Activated naive CD8-positive, alpha-beta T cell (primary cell): ENCODE results near the gene PCBP2.

Experiments used
- H3K27ac Mint-ChIP-seq: one replicate; pipeline ENCODE4 v1.8.0; 2021; ENCODE audit warnings: mixed read lengths
- H3K27me3 Mint-ChIP-seq: one replicate; pipeline ENCODE4 v1.8.0; 2021; ENCODE audit warnings: mixed read lengths
- H3K36me3 Mint-ChIP-seq: one replicate; pipeline ENCODE4 v1.8.0; 2021; ENCODE audit warnings: mixed read lengths
- H3K4me1 Mint-ChIP-seq: one replicate; pipeline ENCODE4 v1.8.0; 2021; ENCODE audit warnings: low read depth, mixed read lengths
- H3K4me3 Mint-ChIP-seq: one replicate; pipeline ENCODE4 v1.8.0; 2021; ENCODE audit warnings: mild to moderate bottlenecking, mixed read lengths
- H3K9me3 Mint-ChIP-seq: one replicate; pipeline ENCODE4 v1.8.0; 2021; ENCODE audit warnings: low read depth, mixed read lengths

The PCBP2 gene

DNA sequence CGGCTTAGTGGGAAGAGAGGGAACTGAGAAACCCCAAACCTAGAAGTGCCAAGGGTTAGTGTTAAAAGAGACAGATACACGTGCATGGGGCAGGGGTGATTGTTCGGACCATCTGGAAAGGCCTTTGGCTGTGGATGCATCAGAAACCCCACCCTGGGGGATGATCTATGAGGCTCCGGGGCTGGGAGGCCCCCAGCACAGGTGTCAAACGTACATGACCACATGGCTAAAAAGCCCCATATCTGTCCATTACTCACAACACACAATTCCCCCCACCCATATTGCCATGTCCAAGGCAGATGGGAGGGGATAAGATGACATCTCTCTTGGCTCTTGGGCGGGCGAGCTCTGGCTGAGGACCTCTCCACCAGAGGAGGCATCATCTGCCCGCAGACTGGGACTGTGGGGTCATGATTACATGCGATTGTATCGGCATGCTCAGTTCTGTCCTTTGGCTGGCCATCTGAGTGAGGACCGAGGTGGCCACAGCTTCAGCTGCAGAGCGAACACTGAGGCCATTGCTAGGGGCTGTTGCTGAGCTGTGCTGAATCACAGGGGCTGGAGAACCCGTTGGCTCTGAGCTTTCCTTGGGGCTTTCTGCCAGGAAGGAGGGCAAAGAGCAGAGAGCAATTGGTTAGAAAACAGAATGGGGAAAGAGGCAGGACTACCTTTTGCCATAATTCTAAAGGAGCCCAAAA is 65.0 kb downstream of the PCBP2 start:
- H3K4me1 Mint-ChIP-seq: peaks cover 2% of the 10 kb centered on the region
- peaks cover 7% of the 10 kb centered on the region for H3K36me3 Mint-ChIP-seq
- no peaks in the 10 kb centered on the region for H3K9me3 Mint-ChIP-seq
- no peaks in the 10 kb centered on the region for H3K27me3 Mint-ChIP-seq
- no peak overlapping the region for H3K4me3 Mint-ChIP-seq
- no peak overlapping the region for H3K27ac Mint-ChIP-seq

DNA sequence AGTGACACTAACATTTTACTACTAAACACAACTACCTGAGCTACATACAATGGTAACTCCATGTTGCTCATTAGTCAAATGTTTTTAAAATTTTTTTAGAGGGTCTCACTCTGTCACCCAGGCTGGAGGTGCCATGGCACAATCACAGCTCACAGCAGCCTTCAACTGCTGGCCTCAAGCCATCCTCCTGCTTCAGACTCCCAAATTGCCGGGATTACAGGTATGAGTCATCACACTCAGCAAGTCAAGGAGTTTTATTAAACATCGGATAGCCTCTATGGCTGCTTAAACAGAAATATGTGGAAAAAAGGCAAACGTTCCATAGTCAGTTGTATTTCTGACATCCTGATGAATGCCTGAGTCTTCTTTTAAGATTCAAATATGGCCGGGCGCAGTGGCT is 66.5 kb downstream of the PCBP2 start:
- peaks cover 2% of the 10 kb centered on the region for H3K4me1 Mint-ChIP-seq
- H3K27me3 Mint-ChIP-seq: no peaks in the 10 kb centered on the region
- no peak overlapping the region for H3K4me3 Mint-ChIP-seq
- H3K36me3 Mint-ChIP-seq: peaks cover 9% of the 10 kb centered on the region
- H3K9me3 Mint-ChIP-seq: no peaks in the 10 kb centered on the region
- H3K27ac Mint-ChIP-seq: no peak overlapping the region

DNA sequence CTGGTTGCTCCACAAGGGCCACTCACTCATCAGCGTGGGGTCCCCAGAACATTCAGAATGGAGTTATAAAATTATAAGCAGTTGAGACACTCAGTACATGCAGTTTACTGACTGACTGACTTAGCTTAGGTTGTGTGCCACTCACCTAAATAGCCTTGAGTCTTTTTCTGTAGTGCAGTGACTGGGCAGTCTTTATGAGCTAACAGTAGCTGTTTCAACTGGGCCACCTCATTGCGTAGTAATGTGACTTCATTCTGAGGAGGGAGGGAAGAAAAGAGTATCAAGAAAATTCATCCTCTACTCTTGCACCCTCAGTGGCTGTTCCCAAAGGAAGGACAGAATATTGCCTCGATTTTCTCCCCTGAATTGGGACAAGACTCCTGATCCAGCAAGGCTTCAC is 71.2 kb downstream of the PCBP2 start:
- H3K4me1 Mint-ChIP-seq: peaks cover 2% of the 10 kb centered on the region
- H3K27me3 Mint-ChIP-seq: no peaks in the 10 kb centered on the region
- H3K27ac Mint-ChIP-seq: no peak overlapping the region
- no peaks in the 10 kb centered on the region for H3K9me3 Mint-ChIP-seq
- peaks cover 9% of the 10 kb centered on the region for H3K36me3 Mint-ChIP-seq
- no peak overlapping the region for H3K4me3 Mint-ChIP-seq

DNA sequence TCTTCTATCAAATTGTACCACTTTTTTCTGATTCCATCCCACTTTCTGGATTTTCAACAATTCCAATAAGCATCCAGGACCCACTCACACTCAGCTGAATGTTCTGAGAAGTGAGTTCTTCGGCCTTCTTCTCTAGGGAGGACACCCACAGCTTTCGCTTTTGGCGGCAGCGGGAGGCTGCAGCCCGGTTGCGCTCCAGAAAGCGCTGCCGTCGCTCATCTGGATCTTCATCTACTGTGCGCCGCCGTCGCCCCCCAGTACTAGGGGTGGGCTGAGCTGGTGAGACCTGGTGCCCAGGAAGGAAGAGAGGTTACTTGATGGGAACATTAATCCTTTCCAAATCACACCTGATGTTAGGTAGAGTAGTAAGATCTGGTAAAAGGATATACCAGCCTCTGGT is 72.6 kb downstream of the PCBP2 start:
- peaks cover 2% of the 10 kb centered on the region for H3K4me1 Mint-ChIP-seq
- no peak overlapping the region for H3K27ac Mint-ChIP-seq
- H3K36me3 Mint-ChIP-seq: peaks cover 9% of the 10 kb centered on the region
- H3K27me3 Mint-ChIP-seq: no peaks in the 10 kb centered on the region
- no peaks in the 10 kb centered on the region for H3K9me3 Mint-ChIP-seq
- no peak overlapping the region for H3K4me3 Mint-ChIP-seq

DNA sequence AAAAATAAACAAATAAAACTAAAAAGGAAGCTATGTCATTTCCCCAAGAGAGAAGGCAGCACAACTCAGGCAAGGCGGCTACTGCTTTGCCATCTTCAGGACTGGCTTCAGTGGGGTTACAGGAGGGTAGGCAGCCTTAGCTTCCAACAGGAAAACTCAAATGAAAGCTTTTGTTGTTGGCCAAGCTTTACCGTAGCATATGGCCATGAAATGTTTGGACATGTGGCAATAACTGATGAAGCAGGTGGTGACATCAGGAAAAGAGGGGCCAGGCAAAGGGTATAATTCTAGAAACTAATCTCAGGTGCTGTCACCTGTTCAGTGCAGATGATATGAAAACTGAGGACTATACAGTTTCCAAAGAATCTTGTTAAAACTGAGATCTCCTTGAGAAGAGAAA is 78.2 kb downstream of the PCBP2 start:
- H3K4me3 Mint-ChIP-seq: no peak overlapping the region
- H3K4me1 Mint-ChIP-seq: no peaks in the 10 kb centered on the region
- H3K27ac Mint-ChIP-seq: no peak overlapping the region
- H3K27me3 Mint-ChIP-seq: no peaks in the 10 kb centered on the region
- peaks cover 9% of the 10 kb centered on the region for H3K36me3 Mint-ChIP-seq
- no peaks in the 10 kb centered on the region for H3K9me3 Mint-ChIP-seq
